Measurements from ENCODE around the gene TRAK1. TPM values are rescaled to one million over a fixed set of nuclear protein-coding genes. Genes with fewer than 3 reads are reported as not detected.

TRAK1 gene
- total RNA-seq, 1 donor from 2014 or later: 49.6 TPM

- Histone ChIP-seq H3K9me3 (no peaks in the 10 kb centered on the region), H3K4me3 (no peak overlapping the region), H3K4me1 (peaks cover 48% of the 10 kb centered on the region), H3K36me3 (no peaks in the 10 kb centered on the region), H3K27ac (no peak overlapping the region), H3K27me3 (no peaks in the 10 kb centered on the region)
- peak; percentile 30 for ATAC-seq
- TF ChIP-seq CTCF (IDR thresholded peaks at IDR 0.05): no peak
- intact Hi-C loops (cut with DNase I): no loop called here
- no peak for DNase-seq
These were observed 73.5 kb downstream of the TRAK1 start for GRCh38 chr3:42164656-42165055.

- DNase-seq: no peak
- no peak for TF ChIP-seq CTCF (IDR thresholded peaks at IDR 0.05)
- Histone ChIP-seq H3K27me3 (no peaks in the 10 kb centered on the region), H3K9me3 (no peaks in the 10 kb centered on the region), H3K4me1 (peaks cover 44% of the 10 kb centered on the region), H3K27ac (no peak overlapping the region), H3K4me3 (no peak overlapping the region), H3K36me3 (no peaks in the 10 kb centered on the region)
- ATAC-seq: no peak
- intact Hi-C loops (cut with DNase I): no loop called here
These were observed 74.1 kb downstream of the TRAK1 start for GRCh38 chr3:42165211-42165610.

GRCh38 chr3:42166214-42166613, 75.1 kb downstream of the TRAK1 start:
- no peak overlapping the region for H3K27ac ChIP-seq
- no peaks in the 10 kb centered on the region for H3K27me3 ChIP-seq
- H3K36me3 ChIP-seq: no peaks in the 10 kb centered on the region
- no peak for ATAC-seq
- DNase-seq: no peak
- intact Hi-C loops (cut with DNase I): no loop called here
- TF ChIP-seq CTCF (IDR thresholded peaks at IDR 0.05): no peak
- no peak overlapping the region for H3K4me3 ChIP-seq
- H3K4me1 ChIP-seq: peaks cover 34% of the 10 kb centered on the region
- H3K9me3 ChIP-seq: no peaks in the 10 kb centered on the region

- Histone ChIP-seq H3K4me1 (peaks cover 30% of the 10 kb centered on the region), H3K27ac (no peak overlapping the region), H3K36me3 (no peaks in the 10 kb centered on the region), H3K4me3 (no peak overlapping the region), H3K27me3 (no peaks in the 10 kb centered on the region), H3K9me3 (no peaks in the 10 kb centered on the region)
- intact Hi-C loops (cut with DNase I): no loop called here
- ATAC-seq (no peak), DNase-seq (no peak)
- no peak for TF ChIP-seq CTCF (IDR thresholded peaks at IDR 0.05)
These were observed 75.6 kb downstream of the TRAK1 start for GRCh38 chr3:42166662-42167300.

- no peak for TF ChIP-seq CTCF (IDR thresholded peaks at IDR 0.05)
- DNase-seq: no peak
- H3K4me3 ChIP-seq: no peak overlapping the region
- no peaks in the 10 kb centered on the region for H3K36me3 ChIP-seq
- intact Hi-C loops (cut with DNase I): no loop called here
- H3K27ac ChIP-seq: no peak overlapping the region
- H3K27me3 ChIP-seq: no peaks in the 10 kb centered on the region
- ATAC-seq: no peak
- H3K4me1 ChIP-seq: peaks cover 18% of the 10 kb centered on the region
- no peaks in the 10 kb centered on the region for H3K9me3 ChIP-seq
These were observed 78.5 kb downstream of the TRAK1 start for GRCh38 chr3:42169579-42170120.

Data from upper lobe of right lung (tissue), 1 donor.